NCI-H2196 treated with DMSO at 0.1 percent for 48 hours (cell line): ENCODE measurements around the gene KIF6.
"Not testable (repeated sequence)": the region's sequence is repeated elsewhere in the genome, so short reads cannot be mapped to it uniquely, and the experiment has no call there.

ENCODE experiments used
- DNase-seq: peaks from one replicate; lab custom pipeline; 2025; ENCODE audit not compliant: unreplicated experiment; lab: John Stamatoyannopoulos, UW

The KIF6 gene

GRCh38 chr6:39508515-39508914, 216.7 kb downstream of the KIF6 start:
- no peak for DNase-seq

DNA sequence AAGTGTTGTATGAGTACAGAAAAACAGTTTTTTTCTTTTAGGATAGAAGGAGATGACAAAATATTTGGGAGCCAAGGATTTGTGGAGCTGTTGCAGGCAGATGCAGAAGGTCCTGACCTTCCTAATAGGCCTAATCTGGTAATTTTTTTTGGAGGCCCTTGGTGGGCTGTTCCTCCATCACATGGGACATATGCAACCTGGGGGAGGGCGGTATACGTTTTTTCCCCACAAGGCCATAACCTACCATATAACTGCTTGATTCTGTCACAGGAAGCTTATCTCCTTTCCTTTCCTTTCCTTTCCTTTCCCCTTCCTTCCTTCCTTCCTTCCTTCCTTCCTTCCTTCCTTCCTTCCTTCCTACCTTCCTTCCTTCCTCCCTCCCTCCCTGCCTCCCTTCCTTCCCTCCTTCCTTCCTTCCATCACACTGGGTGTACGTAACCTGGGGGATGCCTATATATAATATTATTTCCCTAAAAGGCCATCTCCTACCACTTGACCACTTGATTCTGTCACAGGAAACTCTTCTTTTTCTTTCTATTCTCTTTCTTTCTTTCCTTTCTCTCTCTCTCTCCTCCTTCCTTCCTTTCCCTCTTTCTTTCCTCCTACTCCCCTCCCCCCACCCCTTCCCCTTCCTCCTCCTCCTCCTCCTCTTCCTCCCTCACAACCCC, 217.7 kb downstream of the KIF6 start:
- no peak for DNase-seq

DNA sequence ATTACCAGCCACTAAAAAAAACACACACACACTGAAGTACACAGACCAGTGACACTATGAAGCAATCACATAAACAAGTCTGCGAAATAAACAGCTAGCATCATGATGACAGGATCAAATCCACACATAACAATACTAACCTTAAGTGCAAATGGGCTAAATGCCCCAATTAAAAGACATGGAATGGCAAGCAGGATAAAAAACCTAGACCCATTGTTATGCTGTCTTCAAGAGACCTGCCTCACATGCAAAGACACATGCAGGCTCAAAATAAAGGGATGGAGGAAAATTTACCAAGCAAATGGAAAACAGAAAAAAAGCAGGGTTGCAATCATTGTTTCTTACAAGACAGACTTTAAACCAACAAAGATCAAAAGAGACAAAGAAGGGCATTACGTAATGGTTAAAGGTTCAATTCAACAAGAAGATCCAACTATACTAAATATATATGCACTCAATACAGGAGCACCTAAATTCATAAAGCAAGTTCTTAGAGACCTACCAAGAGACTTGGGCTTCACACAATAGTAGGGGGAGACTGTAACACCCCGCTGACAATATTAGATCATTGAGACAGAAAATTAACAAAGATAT, 222.7 kb downstream of the KIF6 start:
- not testable (repeated sequence) for DNase-seq

DNA sequence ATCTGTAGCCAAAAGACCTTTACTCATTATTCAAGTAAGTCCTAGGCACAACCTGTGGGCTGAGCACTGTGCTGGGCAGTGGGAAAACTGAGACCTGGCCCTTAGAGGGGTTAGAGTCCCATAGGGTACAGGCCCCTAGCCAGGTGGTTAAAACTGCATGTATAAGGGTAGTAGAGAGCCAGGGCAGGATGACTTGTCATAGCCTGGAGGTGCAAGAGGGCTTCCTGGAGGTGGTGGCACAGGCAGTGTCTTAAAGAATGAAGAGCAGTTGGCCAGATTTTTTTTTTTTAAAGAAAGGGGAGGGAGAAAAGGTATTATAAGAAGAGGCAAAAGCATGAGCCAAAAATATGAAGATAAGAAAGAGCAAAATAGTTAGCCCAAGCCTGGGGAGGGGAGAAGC, 226.2 kb downstream of the KIF6 start:
- no peak for DNase-seq

GRCh38 chr6:39498096-39498495, 227.1 kb downstream of the KIF6 start:
- no peak for DNase-seq

DNA sequence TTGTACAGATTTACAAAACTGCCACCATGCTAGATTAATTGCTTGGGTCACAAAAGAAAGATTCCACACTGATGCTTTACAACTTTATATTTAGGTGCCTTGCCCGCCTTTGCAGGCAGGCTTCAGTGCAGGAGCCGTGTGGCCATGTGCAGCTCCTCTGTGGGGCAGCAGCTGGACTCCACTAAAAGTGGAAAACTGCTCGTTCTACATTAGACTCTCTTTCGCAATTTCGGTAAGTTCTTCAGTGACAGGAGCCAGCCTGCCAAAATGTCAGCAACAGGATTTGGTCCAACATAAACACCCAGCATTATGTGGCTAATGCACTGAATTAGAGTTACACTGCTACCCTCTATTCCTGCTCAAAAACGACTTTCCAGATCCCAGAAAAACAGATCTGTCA, 228.3 kb downstream of the KIF6 start:
- DNase-seq = no peak

DNA sequence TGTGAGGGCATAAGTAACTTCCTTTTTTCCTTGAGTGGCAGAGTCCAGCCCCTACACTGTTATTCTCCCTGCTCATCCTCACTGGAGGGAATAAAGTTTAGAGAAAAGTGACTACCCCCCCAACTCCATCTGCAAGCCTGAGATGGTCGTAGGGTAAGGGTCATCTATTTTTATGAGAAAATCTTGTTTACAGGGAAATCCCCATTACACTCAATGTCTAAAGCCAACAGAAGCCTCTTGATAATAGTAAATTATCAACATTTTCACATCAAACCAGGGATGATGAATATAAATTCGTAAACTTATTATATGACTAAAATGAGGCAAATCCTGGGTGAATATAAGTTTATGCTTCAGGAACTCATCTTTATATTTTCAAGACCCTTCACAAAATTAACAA, 228.8 kb downstream of the KIF6 start:
- no peak for DNase-seq

DNA sequence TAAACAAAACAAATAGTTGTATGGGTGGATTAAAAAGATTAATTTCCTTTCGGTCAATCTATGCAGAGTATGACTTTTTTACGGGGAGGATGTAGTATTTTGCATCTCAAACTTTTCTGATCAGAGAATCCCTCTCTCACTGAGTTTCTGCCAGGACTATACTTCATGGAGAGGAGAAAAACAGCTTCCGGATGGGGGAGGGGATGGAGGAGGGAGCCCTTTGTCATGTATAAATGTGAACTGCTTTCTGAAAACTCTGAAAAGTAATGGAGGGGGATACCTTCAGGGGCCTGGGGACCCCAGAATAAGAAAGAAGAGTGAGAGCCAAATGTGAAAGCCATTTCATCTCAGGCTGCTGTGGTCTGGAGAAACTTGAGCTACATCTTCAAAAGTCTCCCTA, 229.6 kb downstream of the KIF6 start:
- DNase-seq = no peak

- no peak for DNase-seq
Observed at GRCh38 chr6:39494998-39495397, 230.2 kb downstream of the KIF6 start.

DNA sequence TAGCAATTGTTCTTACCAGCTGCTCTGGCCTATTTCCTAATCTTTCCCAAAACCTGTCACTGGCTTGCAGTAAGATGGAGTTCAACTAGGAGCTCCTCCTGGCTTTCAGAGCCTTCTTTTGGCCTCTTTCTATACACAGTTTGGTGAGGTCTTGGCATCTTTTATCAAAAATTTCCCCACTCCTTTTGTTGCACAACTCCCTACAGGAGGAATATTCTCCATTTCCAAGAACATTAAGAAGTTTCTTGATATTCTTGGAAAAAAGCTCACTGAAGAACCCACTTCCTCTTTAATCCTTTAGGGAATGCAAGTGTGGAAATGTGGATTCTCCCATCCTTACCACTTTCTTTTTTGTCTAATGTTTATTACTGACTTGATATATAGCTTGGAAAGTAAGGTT, 231.4 kb downstream of the KIF6 start:
- DNase-seq = no peak

- no peak for DNase-seq
Observed at GRCh38 chr6:39493174-39493573, 232.0 kb downstream of the KIF6 start.

- DNase-seq = no peak
Observed at GRCh38 chr6:39490108-39490507, 235.1 kb downstream of the KIF6 start.

DNA sequence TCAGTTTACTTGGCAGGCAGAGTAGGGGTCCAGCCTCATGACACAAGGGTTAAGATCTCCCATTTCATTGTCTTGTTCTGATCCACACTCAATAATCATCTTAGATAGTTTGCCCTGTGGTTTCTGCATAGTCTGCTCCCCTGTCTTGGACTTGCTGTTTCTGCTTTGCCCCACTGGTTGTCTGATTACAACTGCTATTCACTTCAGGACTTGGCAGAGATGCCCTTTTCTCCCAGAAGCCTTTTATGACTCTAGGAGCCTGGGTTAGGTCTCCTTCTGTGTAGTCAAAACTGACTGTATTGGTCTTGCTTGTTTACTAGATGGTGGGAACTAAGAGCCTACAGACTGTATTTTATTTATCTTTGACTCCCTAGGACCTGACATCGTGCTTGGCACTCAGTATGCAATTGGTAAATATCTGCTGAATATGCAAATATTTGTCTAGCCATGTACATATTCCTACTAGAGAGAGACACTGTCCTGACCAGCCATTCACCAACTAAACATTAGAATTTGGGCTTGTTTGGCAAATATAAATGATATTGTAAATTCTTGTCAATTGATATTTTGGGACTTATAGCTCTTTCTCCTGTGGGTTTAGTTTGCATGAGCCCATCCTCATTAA, 236.8 kb downstream of the KIF6 start:
- no peak for DNase-seq

GRCh38 chr6:39484276-39484675, 240.9 kb downstream of the KIF6 start:
- DNase-seq = no peak

DNA sequence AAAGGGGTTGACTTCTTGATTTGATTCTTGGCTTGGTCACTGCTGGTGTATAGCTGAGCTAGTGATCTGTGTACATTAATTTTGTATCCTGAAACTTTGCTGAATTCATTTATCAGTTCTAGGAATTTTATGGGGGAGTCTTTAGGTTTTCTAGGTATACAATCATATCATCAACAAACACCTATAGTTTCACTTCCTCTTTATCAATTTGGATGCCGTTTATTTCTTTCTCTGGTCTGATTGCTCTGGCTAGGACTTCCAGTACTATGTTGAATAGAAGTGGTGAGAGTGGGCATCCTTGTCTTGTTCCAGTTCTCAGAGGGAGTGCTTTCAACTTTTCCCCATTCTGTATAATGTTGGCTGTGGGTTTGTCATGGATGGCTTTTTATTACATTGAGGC, 245.4 kb downstream of the KIF6 start:
- DNase-seq = not testable (repeated sequence)

DNA sequence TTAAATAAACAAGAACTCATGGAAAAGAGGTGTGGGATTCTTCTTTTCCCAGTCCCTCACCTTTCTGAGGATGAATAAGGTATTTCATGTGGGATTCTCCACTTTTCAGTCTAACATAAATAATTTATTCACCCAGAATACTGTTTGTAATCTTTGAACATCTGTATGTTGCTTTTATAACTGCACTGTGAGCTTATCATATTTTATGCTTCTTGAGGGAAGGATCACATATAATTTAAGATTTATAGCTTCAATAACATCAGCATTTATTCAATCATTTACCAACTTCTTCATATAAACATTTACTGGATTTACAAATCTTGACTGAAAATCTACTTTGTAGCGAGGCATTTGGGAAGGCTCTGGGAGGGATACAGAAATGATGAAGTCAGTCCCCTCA, 248.5 kb downstream of the KIF6 start:
- DNase-seq = no peak

DNA sequence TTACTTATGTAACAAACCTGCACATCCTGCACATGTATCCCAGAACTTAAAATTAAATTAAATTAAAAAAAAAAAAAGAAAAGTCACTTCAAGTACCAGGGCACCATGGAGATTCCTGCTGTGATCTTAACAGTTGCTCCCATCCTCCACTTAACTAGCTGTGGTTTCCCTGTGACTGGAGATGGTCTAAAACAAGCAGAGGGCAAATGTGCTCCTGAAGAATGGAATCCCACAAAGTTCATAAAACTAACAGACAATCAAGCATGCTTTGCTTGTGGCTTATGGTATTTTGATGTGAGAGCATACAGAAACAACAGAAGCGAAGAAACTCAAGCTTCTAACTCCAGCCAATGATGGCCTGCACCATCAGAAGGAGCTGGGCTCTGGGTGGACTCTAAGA, 249.1 kb downstream of the KIF6 start:
- DNase-seq = no peak

GRCh38 chr6:39471954-39472659, 253.1 kb downstream of the KIF6 start:
- no peak for DNase-seq

DNA sequence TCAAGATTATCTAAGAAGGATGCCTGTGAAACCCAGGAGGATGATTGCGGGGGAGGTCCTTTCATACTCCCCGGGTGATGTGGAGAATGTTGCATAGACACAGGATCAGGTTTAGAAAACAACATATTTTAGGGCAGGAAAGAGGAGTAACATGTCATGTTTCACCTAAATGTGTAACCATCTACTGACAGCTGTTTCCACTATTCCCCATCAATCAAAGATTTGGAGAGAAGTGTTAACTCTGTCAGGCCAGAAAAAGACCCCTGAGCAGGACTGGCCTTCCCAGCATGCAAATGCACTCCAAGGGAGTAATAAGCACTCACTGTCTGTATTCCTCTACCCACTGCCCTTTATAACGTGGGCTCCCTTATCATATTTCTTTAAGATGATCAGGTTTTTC, 254.7 kb downstream of the KIF6 start:
- no peak for DNase-seq

GRCh38 chr6:39468385-39468784, 256.8 kb downstream of the KIF6 start:
- DNase-seq = no peak

DNA sequence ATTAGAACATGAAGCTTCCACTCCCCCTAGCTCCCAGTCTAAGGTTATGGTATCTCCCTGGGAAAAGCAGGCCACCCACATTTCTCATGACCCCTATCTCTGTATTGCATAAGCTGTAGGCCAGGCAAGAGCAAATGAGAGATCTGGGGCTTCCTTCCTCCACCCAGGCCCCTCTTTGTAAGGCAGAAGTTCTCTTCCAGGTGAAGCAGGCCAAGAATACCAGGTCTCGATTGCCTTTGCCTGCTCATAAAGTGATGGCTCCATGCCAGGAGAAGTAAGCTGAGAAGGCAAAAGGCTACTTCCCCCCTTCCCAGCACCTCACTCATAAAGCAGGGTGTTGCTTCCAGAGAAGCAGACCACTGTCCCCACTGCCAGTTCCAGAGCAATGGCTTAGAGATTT, 258.6 kb downstream of the KIF6 start:
- DNase-seq = no peak

DNA sequence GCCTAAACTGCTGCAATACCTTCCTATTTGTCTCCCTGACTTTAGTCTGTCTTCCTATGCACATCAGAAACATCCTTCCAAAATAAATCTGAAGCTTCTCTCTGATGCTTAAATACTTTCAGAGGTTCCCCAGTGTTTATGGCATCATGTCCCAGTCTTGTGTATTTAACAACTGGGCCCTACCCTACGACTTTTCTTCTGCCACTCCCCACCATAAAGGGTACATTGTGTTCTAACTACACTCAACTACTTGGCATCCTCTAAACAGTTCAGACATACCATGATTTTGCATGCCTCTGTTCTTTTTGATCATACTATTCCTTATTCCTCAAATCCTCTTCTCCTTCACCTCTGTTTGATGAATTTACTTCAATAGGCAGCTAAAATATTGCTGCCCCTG, 259.7 kb downstream of the KIF6 start:
- DNase-seq = no peak
